Neuronal stem cell (in vitro differentiated cells): ENCODE measurements around the gene INTS12.
"Not testable (repeated sequence)": the region's sequence is repeated elsewhere in the genome, so short reads cannot be mapped to it uniquely, and the experiment has no call there.

ENCODE experiments used
- DNase-seq: peaks from one replicate; pipeline ENCODE4 v3.0.0-alpha.2; 2013; ENCODE audit warnings: low spot score
- H2AFZ ChIP-seq: one replicate; pipeline ENCODE4 v1.6.1; 2013; ENCODE audit warnings: mild to moderate bottlenecking, low read length, inconsistent platforms
- H2AK5ac ChIP-seq: 2 replicates; pipeline ENCODE4 v1.6.1; 2013; ENCODE audit warnings: low read depth, mild to moderate bottlenecking, inconsistent platforms, low read length, moderate library complexity, mixed read lengths
- H2BK120ac ChIP-seq: 2 replicates; pipeline ENCODE4 v1.6.1; 2013; ENCODE audit warnings: low read depth, mild to moderate bottlenecking, inconsistent platforms, low read length, moderate library complexity, mixed read lengths
- H2BK12ac ChIP-seq: one replicate; pipeline ENCODE4 v1.6.1; 2013; ENCODE audit warnings: low read length, inconsistent platforms
- H2BK15ac ChIP-seq: 2 replicates; pipeline ENCODE4 v1.6.1; 2013; ENCODE audit warnings: mild to moderate bottlenecking, low read length, inconsistent platforms, mixed read lengths
- H2BK5ac ChIP-seq: one replicate; pipeline ENCODE4 v1.6.1; 2013; ENCODE audit warnings: inconsistent platforms, mild to moderate bottlenecking, low read length, moderate library complexity
- H3K14ac ChIP-seq: one replicate; pipeline ENCODE4 v1.6.1; 2013; ENCODE audit warnings: low read length, inconsistent platforms
- H3K18ac ChIP-seq: 2 replicates; pipeline ENCODE4 v1.6.1; 2013; ENCODE audit warnings: low read length, inconsistent platforms
- H3K23ac ChIP-seq: 2 replicates; pipeline ENCODE4 v1.6.1; 2013; ENCODE audit warnings: low read depth, mild to moderate bottlenecking, mixed read lengths, low read length, inconsistent platforms; ENCODE audit not compliant: poor library complexity
- H3K27ac ChIP-seq: replicated peaks from 3 replicates; pipeline ENCODE4 v1.5.1; 2013; ENCODE audit warnings: low read length, inconsistent platforms
- H3K27me3 ChIP-seq, 3 experiments: 2 replicates each; pipeline ENCODE4 v1.6.1; 2013; ENCODE audit warnings: low read length in 3 of 3, mild to moderate bottlenecking in 2 of 3, inconsistent platforms in 1 of 3, low read depth in 1 of 3, mixed read lengths in 1 of 3, moderate library complexity in 1 of 3; ENCODE audit not compliant: control insufficient read depth in 3 of 3, insufficient read depth in 3 of 3
- H3K36me3 ChIP-seq, 2 donors: replicated peaks in 1 of 2; 2 replicates each; pipeline ENCODE4 v1.6.1; 2013; ENCODE audit warnings: low read length in 2 of 2; ENCODE audit not compliant: control insufficient read depth in 2 of 2, insufficient read depth in 2 of 2
- H3K4ac ChIP-seq: 2 replicates; pipeline ENCODE4 v1.6.1; 2013; ENCODE audit warnings: inconsistent platforms, mild to moderate bottlenecking, low read length, moderate library complexity
- H3K4me1 ChIP-seq, 2 donors: 1 replicate in 1 of 2; 2 replicates in 1 of 2; pipeline ENCODE4 v1.6.1; 2013; ENCODE audit warnings: low read length in 2 of 2, low read depth in 1 of 2; ENCODE audit not compliant: control insufficient read depth in 2 of 2, insufficient read depth in 1 of 2
- H3K4me2 ChIP-seq: one replicate; pipeline ENCODE4 v1.6.1; 2013; ENCODE audit warnings: mild to moderate bottlenecking, low read length, inconsistent platforms; ENCODE audit not compliant: insufficient read depth, poor library complexity, severe bottlenecking
- H3K4me3 ChIP-seq, 2 donors: 2 replicates each; pipeline ENCODE4 v1.5.1; 2013; ENCODE audit warnings: low read length in 2 of 2, mild to moderate bottlenecking in 2 of 2, inconsistent platforms in 1 of 2, moderate library complexity in 1 of 2
- H3K79me1 ChIP-seq: one replicate; pipeline ENCODE4 v1.6.1; 2013; ENCODE audit warnings: low read depth, mild to moderate bottlenecking, inconsistent platforms, low read length, moderate library complexity
- H3K9ac ChIP-seq: one replicate; pipeline ENCODE4 v1.6.1; 2013; ENCODE audit warnings: mild to moderate bottlenecking, low read depth, low read length, inconsistent platforms; ENCODE audit not compliant: poor library complexity
- H3K9me3 ChIP-seq, 2 donors: replicated peaks in 1 of 2; 2 replicates each; pipeline versions ENCODE3 to v1.6.1; 2013; ENCODE audit warnings: low read length in 2 of 2, mild to moderate bottlenecking in 2 of 2, inconsistent platforms in 1 of 2, low read depth in 1 of 2, mixed read lengths in 1 of 2, moderate library complexity in 1 of 2; ENCODE audit not compliant: control insufficient read depth in 2 of 2, insufficient read depth in 1 of 2
- H4K8ac ChIP-seq: one replicate; pipeline ENCODE4 v1.6.1; 2013; ENCODE audit warnings: low read depth, mild to moderate bottlenecking, inconsistent platforms, low read length, moderate library complexity
- H4K91ac ChIP-seq: one replicate; pipeline ENCODE4 v1.6.1; 2013; ENCODE audit warnings: low read length, low read depth, mild to moderate bottlenecking, inconsistent platforms; ENCODE audit not compliant: poor library complexity
- WGBS, 2 donors: extraction: QIAGEN DNeasy Blood & Tissue Kit; methylation state at CpG; one replicate each; pipeline ENCODE4 v1.1.7; 2013; ENCODE audit warnings: missing lambda C conversion rate in 2 of 2, mixed read lengths in 1 of 2; ENCODE audit not compliant: insufficient read length in 2 of 2, insufficient replicate concordance in 1 of 2; ENCODE audit errors: extremely low coverage in 2 of 2; 5-methylcytosine and 5-hydroxymethylcytosine counted together

Gene INTS12

GRCh38 chr4:105729895-105730294 lies 21.4 kb upstream of the INTS12 start:
- H3K27me3 ChIP-seq, H3K4me2 ChIP-seq, H2BK12ac ChIP-seq, H3K18ac ChIP-seq, H3K27ac ChIP-seq, H3K14ac ChIP-seq, H4K8ac ChIP-seq, H3K9ac ChIP-seq, H3K4ac ChIP-seq, H2BK5ac ChIP-seq, H3K79me1 ChIP-seq, H2AFZ ChIP-seq, H2BK15ac ChIP-seq, H3K4me3 ChIP-seq, H3K4me1 ChIP-seq, H2BK120ac ChIP-seq, DNase-seq, H4K91ac ChIP-seq, H3K23ac ChIP-seq, H2AK5ac ChIP-seq: not testable (repeated sequence)
- no CpG with 5 or more reads among the region's 4 CpGs for WGBS, 2 donors
- peaks cover 0 to 46% of the 10 kb centered on the region in 2 donors for H3K36me3 ChIP-seq
- peaks cover 0 to 15% of the 10 kb centered on the region in 2 donors for H3K9me3 ChIP-seq

- peaks cover 0 to 14% of the 10 kb centered on the region in 2 donors for H3K9me3 ChIP-seq
- no peak overlapping the region for H3K4me3 ChIP-seq
- WGBS, 2 donors, result no CpG with 5 or more reads among the region's 2 CpGs
- no peak overlapping the region for H4K91ac ChIP-seq
- H2AFZ ChIP-seq, result no peak overlapping the region
- no peak overlapping the region for H3K9ac ChIP-seq
- no peak overlapping the region for H3K23ac ChIP-seq
- no peak overlapping the region for H2BK12ac ChIP-seq
- no peak overlapping the region for H3K4ac ChIP-seq
- no peak overlapping the region for H2BK5ac ChIP-seq
- H2BK120ac ChIP-seq, result no peak overlapping the region
- H3K14ac ChIP-seq, result no peak overlapping the region
- no peak overlapping the region for H4K8ac ChIP-seq
- no peak overlapping the region for H3K27ac ChIP-seq
- no peak overlapping the region for H2AK5ac ChIP-seq
- peaks cover 0 to 81% of the 10 kb centered on the region in 2 donors for H3K36me3 ChIP-seq
- no peak overlapping the region for H3K18ac ChIP-seq
- no peaks in the 10 kb centered on the region for H3K4me1 ChIP-seq
- no peak overlapping the region for H2BK15ac ChIP-seq
- no peaks in the 10 kb centered on the region for H3K27me3 ChIP-seq
- DNase-seq, result no peak
- H3K4me2 ChIP-seq, result no peak overlapping the region
- no peaks in the 10 kb centered on the region for H3K79me1 ChIP-seq
These were observed 17.1 kb upstream of the INTS12 start for GRCh38 chr4:105725623-105726022.

GRCh38 chr4:105719204-105719603 lies 10.7 kb upstream of the INTS12 start:
- Histone ChIP-seq H2AK5ac (no peak overlapping the region), H3K4me1 (no peaks in the 10 kb centered on the region), H3K27me3 (no peaks in the 10 kb centered on the region), H3K9ac (no peak overlapping the region), H3K23ac (no peak overlapping the region), H3K27ac (no peak overlapping the region), H2BK15ac (no peak overlapping the region), H3K4me3 (no peak overlapping the region), H2BK5ac (no peak overlapping the region), H2AFZ (no peak overlapping the region), H3K18ac (no peak overlapping the region), H2BK120ac (no peak overlapping the region), H3K36me3 (peaks cover 9 to 60% of the 10 kb centered on the region in 2 donors), H3K4ac (no peak overlapping the region), H4K91ac (no peak overlapping the region), H3K14ac (no peak overlapping the region), H3K9me3 (peaks cover 0 to 6% of the 10 kb centered on the region in 2 donors), H3K4me2 (no peak overlapping the region), H2BK12ac (no peak overlapping the region), H4K8ac (no peak overlapping the region), H3K79me1 (no peaks in the 10 kb centered on the region)
- WGBS, 2 donors, result no CpG with 5 or more reads among the region's 2 CpGs
- no peak for DNase-seq

- Histone ChIP-seq H3K23ac (no peak overlapping the region), H3K14ac (no peak overlapping the region), H3K27me3 (no peaks in the 10 kb centered on the region), H3K9ac (no peak overlapping the region), H3K18ac (no peak overlapping the region), H3K27ac (no peak overlapping the region), H2BK15ac (no peak overlapping the region), H3K36me3 (peaks cover 9 to 32% of the 10 kb centered on the region in 2 donors), H2AFZ (no peak overlapping the region), H2BK5ac (no peak overlapping the region), H3K4me1 (no peaks in the 10 kb centered on the region), H4K8ac (no peak overlapping the region), H2BK120ac (no peak overlapping the region), H3K79me1 (no peaks in the 10 kb centered on the region), H3K4me2 (no peak overlapping the region), H3K9me3 (peaks cover 0 to 6% of the 10 kb centered on the region in 2 donors), H4K91ac (no peak overlapping the region), H3K4me3 (no peak overlapping the region), H2AK5ac (no peak overlapping the region), H3K4ac (no peak overlapping the region), H2BK12ac (no peak overlapping the region)
- no peak for DNase-seq
- WGBS, 2 donors, result 100% methylated on average over 1 of the region's 4 CpGs; no CpG with 5 or more reads in 1 of the 2 donors
These were observed 7.3 kb upstream of the INTS12 start for GRCh38 chr4:105715692-105716278.
